H1 (cell line): ENCODE results near the gene GLRA1. TPM values are rescaled to one million over a fixed set of nuclear protein-coding genes. Genes with fewer than 3 reads are reported as not detected.

Experiments
- CEBPB ChIP-seq: IDR thresholded peaks from 2 replicates; pipeline ENCODE4 v1.6.1; 2012; ENCODE audit warnings: low read depth, low read length
- EGR1 ChIP-seq: IDR thresholded peaks from 2 replicates; pipeline ENCODE4 v1.6.1; 2011; ENCODE audit warnings: low read depth, low read length, borderline replicate concordance
- EP300 ChIP-seq, 2 experiments: IDR thresholded peaks; 1 replicate in 1 of 2; 2 replicates in 1 of 2; pipeline ENCODE4 v1.6.1; 2011 to 2012; ENCODE audit warnings: low read depth in 2 of 2, low read length in 2 of 2, mild to moderate bottlenecking in 2 of 2, borderline replicate concordance in 1 of 2, inconsistent platforms in 1 of 2, moderate library complexity in 1 of 2
- RFX5 ChIP-seq: IDR thresholded peaks from 2 replicates; pipeline ENCODE4 v1.6.1; 2011; ENCODE audit warnings: low read depth, low read length, improper control_type of control experiment, borderline replicate concordance
- TAF7 ChIP-seq: optimal IDR thresholded peaks from 2 replicates; pipeline ENCODE3; 2011; ENCODE audit warnings: low read depth, mild to moderate bottlenecking, inconsistent platforms, low read length, moderate library complexity, borderline replicate concordance
- polyA plus RNA-seq, 7 experiments: library from polyadenylated mRNA; depleted of rRNA in 3 of 7; stranded (reverse) in 5 of 7; unstranded in 2 of 7; fragments of >200 nt in 5 of 7; fragments of 200-250 nt in 2 of 7; gene quantifications; 1 replicate in 5 of 7; 2 replicates in 1 of 7; 4 replicates in 1 of 7; pipeline versions ENCODE4 v1.2.1 to v1.2.3, GENCODE V29; 2011 to 2013; ENCODE audit warnings: missing spikeins in 2 of 7, mixed read lengths in 2 of 7
- total RNA-seq: library from RNA; stranded (reverse); fragmentation: NEBNext Ultra II Directional; extraction: Animal tissue kit (Norgen Biotek cat#: 25700); gene quantifications from 2 replicates; pipeline ENCODE4 v1.2.1, GENCODE V29; 2021
- TF ChIP-seq, protein P1 (sequence below): IDR thresholded peaks from 2 replicates; pipeline ENCODE4 v1.6.1; 2012; ENCODE audit warnings: low read length, inconsistent platforms

The GLRA1 gene
- total and polyA plus RNA-seq, 2 of the 8 experiments (the other 6 are each of a cell fraction or from before 2014, with no cell fraction given): not detected

DNA sequence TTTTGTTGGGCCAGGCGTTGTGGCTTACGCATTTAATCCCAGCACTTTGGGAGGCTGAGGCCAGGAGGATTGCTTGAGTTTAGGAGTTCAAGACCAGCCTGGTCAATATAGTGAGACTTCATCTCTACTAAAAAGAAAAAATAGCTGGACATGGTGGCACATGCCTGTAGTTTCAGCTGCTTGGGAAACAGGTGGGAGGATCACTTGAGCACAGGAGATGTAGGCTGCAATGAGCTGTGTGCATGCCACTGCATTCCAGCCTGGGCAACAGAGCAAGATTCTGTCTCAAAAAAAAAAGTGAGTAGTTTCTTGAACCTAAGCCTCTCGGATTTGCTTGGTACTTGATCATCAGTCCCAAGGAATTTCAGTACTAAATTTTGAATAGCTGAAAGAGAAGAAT, 126.0 kb downstream of the GLRA1 start (continued):
- no peak for TF ChIP-seq EP300 (IDR thresholded peaks at IDR 0.05; ENCODE audit: borderline replicate concordance in 1 of 2, low read depth in 2 of 2, low read length in 2 of 2)
- no peak for TF ChIP-seq CEBPB
- no peak for TF ChIP-seq EGR1
- TF ChIP-seq TAF7: no peak
- TF ChIP-seq, protein P1, sequence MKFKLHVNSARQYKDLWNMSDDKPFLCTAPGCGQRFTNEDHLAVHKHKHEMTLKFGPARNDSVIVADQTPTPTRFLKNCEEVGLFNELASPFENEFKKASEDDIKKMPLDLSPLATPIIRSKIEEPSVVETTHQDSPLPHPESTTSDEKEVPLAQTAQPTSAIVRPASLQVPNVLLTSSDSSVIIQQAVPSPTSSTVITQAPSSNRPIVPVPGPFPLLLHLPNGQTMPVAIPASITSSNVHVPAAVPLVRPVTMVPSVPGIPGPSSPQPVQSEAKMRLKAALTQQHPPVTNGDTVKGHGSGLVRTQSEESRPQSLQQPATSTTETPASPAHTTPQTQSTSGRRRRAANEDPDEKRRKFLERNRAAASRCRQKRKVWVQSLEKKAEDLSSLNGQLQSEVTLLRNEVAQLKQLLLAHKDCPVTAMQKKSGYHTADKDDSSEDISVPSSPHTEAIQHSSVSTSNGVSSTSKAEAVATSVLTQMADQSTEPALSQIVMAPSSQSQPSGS: no peak
- no peak for TF ChIP-seq RFX5
